ENCODE measurements around the gene APOL6. TPM values are rescaled to one million over a fixed set of nuclear protein-coding genes. Genes with fewer than 3 reads are reported as not detected.

APOL6 gene
- total and polyA plus RNA-seq, 9 of the 15 experiments (the other 6 are each of a cell fraction or from before 2014, with no cell fraction given): 0.29 to 1.2 (median 0.70) TPM

DNA sequence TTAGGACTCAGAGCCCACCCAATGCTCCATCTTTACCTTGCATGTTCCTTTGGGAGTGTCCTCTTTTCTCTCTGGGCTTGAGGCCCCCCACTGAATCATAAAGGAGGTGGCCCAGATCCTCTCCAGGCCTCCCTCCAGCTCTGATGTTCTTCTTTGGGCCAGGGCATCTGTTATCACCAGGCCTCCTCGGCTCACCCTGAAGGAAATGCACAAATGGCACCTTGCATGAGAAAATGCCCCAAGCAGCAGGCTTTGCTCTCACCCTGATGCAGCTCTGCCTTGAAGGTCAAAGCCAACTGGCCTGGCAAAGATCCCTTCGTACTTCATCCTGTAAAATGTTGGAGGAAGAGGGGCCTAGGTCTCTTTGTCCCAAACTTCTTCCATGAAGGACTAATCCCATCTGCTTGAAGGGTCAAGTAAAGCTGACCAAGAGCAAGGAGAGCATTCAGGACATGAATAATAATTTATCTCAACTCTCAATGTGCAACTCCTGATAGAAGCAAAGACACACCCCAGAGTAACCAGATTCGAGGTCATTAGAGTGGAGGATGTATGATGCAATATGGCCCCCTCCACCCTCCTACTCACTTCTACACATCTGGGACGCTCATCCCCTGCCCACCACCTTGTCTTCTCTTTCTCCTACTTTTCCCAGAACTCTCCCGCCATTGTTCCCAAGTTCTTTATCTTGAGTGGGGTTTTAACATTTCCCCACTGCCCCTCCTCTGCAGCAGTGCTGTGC, 9.5 kb downstream of the APOL6 start (continued):
- no peak for TF ChIP-seq SPI1 (IDR thresholded peaks at IDR 0.05; ENCODE audit: borderline replicate concordance, low read depth, low read length)
- TF ChIP-seq, protein P1, sequence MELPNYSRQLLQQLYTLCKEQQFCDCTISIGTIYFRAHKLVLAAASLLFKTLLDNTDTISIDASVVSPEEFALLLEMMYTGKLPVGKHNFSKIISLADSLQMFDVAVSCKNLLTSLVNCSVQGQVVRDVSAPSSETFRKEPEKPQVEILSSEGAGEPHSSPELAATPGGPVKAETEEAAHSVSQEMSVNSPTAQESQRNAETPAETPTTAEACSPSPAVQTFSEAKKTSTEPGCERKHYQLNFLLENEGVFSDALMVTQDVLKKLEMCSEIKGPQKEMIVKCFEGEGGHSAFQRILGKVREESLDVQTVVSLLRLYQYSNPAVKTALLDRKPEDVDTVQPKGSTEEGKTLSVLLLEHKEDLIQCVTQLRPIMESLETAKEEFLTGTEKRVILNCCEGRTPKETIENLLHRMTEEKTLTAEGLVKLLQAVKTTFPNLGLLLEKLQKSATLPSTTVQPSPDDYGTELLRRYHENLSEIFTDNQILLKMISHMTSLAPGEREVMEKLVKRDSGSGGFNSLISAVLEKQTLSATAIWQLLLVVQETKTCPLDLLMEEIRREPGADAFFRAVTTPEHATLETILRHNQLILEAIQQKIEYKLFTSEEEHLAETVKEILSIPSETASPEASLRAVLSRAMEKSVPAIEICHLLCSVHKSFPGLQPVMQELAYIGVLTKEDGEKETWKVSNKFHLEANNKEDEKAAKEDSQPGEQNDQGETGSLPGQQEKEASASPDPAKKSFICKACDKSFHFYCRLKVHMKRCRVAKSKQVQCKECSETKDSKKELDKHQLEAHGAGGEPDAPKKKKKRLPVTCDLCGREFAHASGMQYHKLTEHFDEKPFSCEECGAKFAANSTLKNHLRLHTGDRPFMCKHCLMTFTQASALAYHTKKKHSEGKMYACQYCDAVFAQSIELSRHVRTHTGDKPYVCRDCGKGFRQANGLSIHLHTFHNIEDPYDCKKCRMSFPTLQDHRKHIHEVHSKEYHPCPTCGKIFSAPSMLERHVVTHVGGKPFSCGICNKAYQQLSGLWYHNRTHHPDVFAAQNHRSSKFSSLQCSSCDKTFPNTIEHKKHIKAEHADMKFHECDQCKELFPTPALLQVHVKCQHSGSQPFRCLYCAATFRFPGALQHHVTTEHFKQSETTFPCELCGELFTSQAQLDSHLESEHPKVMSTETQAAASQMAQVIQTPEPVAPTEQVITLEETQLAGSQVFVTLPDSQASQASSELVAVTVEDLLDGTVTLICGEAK (IDR thresholded peaks at IDR 0.05): no peak
- TF ChIP-seq, protein P1 (CRISPR knock-in tag; IDR thresholded peaks at IDR 0.05): no peak
- no peak for TF ChIP-seq RBM34 (IDR thresholded peaks at IDR 0.05; ENCODE audit: borderline replicate concordance, insufficient read depth, low read length)
- peak; percentile 65 to 78; a peak in 3 of 4 replicates for TF ChIP-seq TRIM24 (IDR thresholded peaks at IDR 0.05)
- no peak for TF ChIP-seq ZC3H4 (CRISPR knock-in tag; IDR thresholded peaks at IDR 0.05; ENCODE audit: borderline replicate concordance)
- TF ChIP-seq, protein P2, sequence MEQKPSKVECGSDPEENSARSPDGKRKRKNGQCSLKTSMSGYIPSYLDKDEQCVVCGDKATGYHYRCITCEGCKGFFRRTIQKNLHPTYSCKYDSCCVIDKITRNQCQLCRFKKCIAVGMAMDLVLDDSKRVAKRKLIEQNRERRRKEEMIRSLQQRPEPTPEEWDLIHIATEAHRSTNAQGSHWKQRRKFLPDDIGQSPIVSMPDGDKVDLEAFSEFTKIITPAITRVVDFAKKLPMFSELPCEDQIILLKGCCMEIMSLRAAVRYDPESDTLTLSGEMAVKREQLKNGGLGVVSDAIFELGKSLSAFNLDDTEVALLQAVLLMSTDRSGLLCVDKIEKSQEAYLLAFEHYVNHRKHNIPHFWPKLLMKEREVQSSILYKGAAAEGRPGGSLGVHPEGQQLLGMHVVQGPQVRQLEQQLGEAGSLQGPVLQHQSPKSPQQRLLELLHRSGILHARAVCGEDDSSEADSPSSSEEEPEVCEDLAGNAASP (IDR thresholded peaks at IDR 0.05): no peak
- TF ChIP-seq SAFB (IDR thresholded peaks at IDR 0.05; ENCODE audit: borderline replicate concordance, low read depth, low read length): no peak
- peak; percentile 77 for TF ChIP-seq JUND (IDR thresholded peaks at IDR 0.05; ENCODE audit: borderline replicate concordance, low read depth, low read length)
- TF ChIP-seq JUND (tag; IDR thresholded peaks at IDR 0.05; ENCODE audit: borderline replicate concordance, low read depth, low read length): peak; percentile 29; the same call in 1 of the 3 replicates
- TF ChIP-seq ZNF184 (CRISPR knock-in tag; IDR thresholded peaks at IDR 0.05): no peak
- TF ChIP-seq ZNF121 (CRISPR knock-in tag; conservative IDR thresholded peaks at IDR 0.05): no peak
- TF ChIP-seq ZNF175 (CRISPR knock-in tag; IDR thresholded peaks at IDR 0.05; ENCODE audit: low read depth): no peak; the same call in 1 of the 2 replicates
- 0 out of 2 replicates have a peak, but pooled peaks have one; percentile 28 for TF ChIP-seq ZNF766 (CRISPR knock-in tag; conservative IDR thresholded peaks at IDR 0.05)
- TF ChIP-seq HIVEP1 (CRISPR knock-in tag; IDR thresholded peaks at IDR 0.05): no peak
- TF ChIP-seq ZNF143 (CRISPR knock-in tag; IDR thresholded peaks at IDR 0.05): no peak
- TF ChIP-seq CBFB (CRISPR knock-in tag; IDR thresholded peaks at IDR 0.05): no peak
- TF ChIP-seq FOXA3 (CRISPR knock-in tag; conservative IDR thresholded peaks at IDR 0.05 in 1 of 2, IDR thresholded peaks at IDR 0.05 in 1 of 2): no peak
- TF ChIP-seq ARNT (IDR thresholded peaks at IDR 0.05): no peak
